GM12878 (cell line): ENCODE data around the gene RYR2. TPM values are rescaled to one million over a fixed set of nuclear protein-coding genes. Genes with fewer than 3 reads are reported as not detected.

Source experiments
- ATAC-seq: fragments of 200-7000 bp; cut with Tn5 transposase; 3 replicates; pipeline ENCODE4 v1.9.1; 2020; ENCODE audit warnings: mild to moderate bottlenecking, moderate library complexity
- BruUV-seq: library from RNA; stranded (reverse); fragments of 400-500 nt; replicated peaks from 2 replicates; lab custom pipeline; 2021; lab: Mats Ljungman, UMichigan
- CTCF ChIA-PET: fragments of 300-600 bp; sonication (Branson Sonifier 250); formaldehyde crosslinking; extraction: SDS; loops from one replicate; lab custom pipeline; 2021; ENCODE audit warnings: inconsistent platforms; lab: Yijun Ruan, JAX
- POLR2A ChIA-PET: fragments of 350-600 bp; formaldehyde crosslinking; extraction: SDS; loops from one replicate; lab custom pipeline; 2021; ENCODE audit warnings: inconsistent platforms; lab: Charles Lee
- RAD21 ChIA-PET: fragments of 300-600 bp; sonication (Branson Sonifier 250); formaldehyde crosslinking; loops from one replicate; lab custom pipeline; 2023; ENCODE audit warnings: antibody characterized with exemption; ENCODE audit not compliant: unreplicated experiment; lab: Charles Lee
- SMC1A ChIA-PET: fragments of 300-600 bp; sonication (Branson Sonifier 250); formaldehyde crosslinking; loops from one replicate; lab custom pipeline; 2023; ENCODE audit not compliant: unreplicated experiment, uncharacterized antibody; lab: Charles Lee
- DNase-seq: peaks from one replicate; pipeline ENCODE4 v3.0.0-alpha.2; 2011; ENCODE audit warnings: low read depth, low spot score
- FAIRE-seq: peaks from 3 replicates; lab custom pipeline; 2011; peaks lifted over from hg19 to GRCh38; lab: Jason Lieb, UNC
- H2AFZ ChIP-seq: 2 replicates; pipeline ENCODE4 v1.6.0; 2011; ENCODE audit warnings: low read depth, low read length, control low read depth; ENCODE audit not compliant: control insufficient read depth
- H3K27ac ChIP-seq: 2 replicates; pipeline ENCODE4 v1.5.1; 2011; ENCODE audit warnings: control low read depth; ENCODE audit not compliant: control insufficient read depth, insufficient read depth
- H3K27me3 ChIP-seq, 2 experiments: replicated peaks in 1 of 2; 2 replicates each; pipeline versions ENCODE4 v1.6.0 to v1.6.1; 2011; ENCODE audit warnings: low read length in 1 of 2; ENCODE audit not compliant: control insufficient read depth in 2 of 2, insufficient read depth in 2 of 2
- H3K36me3 ChIP-seq, 2 experiments: 2 replicates each; pipeline ENCODE4 v1.5.1; 2011; ENCODE audit warnings: low read length in 1 of 2; ENCODE audit not compliant: control insufficient read depth in 2 of 2, insufficient read depth in 2 of 2
- H3K4me1 ChIP-seq: 2 replicates; pipeline ENCODE4 v1.6.1; 2011; ENCODE audit warnings: mild to moderate bottlenecking, low read length, moderate library complexity, mixed read lengths; ENCODE audit not compliant: control insufficient read depth, insufficient read depth
- H3K4me2 ChIP-seq: 2 replicates; pipeline ENCODE4 v1.6.0; 2011; ENCODE audit warnings: control low read depth; ENCODE audit not compliant: control insufficient read depth, insufficient read depth
- H3K4me3 ChIP-seq: fragments of 200-600 bp; sonication (generic); 2 replicates; pipeline ENCODE4 v1.5.1; 2016
- H3K79me2 ChIP-seq: 2 replicates; pipeline ENCODE4 v1.6.0; 2011; ENCODE audit warnings: low read length; ENCODE audit not compliant: control insufficient read depth, insufficient read depth
- H3K9ac ChIP-seq: 2 replicates; pipeline ENCODE4 v1.8.0; 2011; ENCODE audit warnings: low read length, control low read depth, mixed read lengths; ENCODE audit not compliant: control insufficient read depth, insufficient read depth
- H3K9me3 ChIP-seq: replicated peaks from 3 replicates; pipeline ENCODE4 v1.5.1; 2011; ENCODE audit warnings: mild to moderate bottlenecking, low read length; ENCODE audit not compliant: control insufficient read depth, insufficient read depth
- H4K20me1 ChIP-seq: 2 replicates; pipeline ENCODE4 v1.6.0; 2011; ENCODE audit not compliant: control insufficient read depth, insufficient read depth
- ATF7 ChIP-seq: fragments of 450-650 bp; IDR thresholded peaks from 2 replicates; pipeline ENCODE4 v1.6.1; 2016; ENCODE audit warnings: low read depth, mild to moderate bottlenecking
- BACH1 ChIP-seq: fragments of 450-650 bp; IDR thresholded peaks from 2 replicates; pipeline ENCODE4 v1.6.1; 2017; ENCODE audit warnings: mild to moderate bottlenecking, borderline replicate concordance
- BRCA1 ChIP-seq: IDR thresholded peaks from 2 replicates; pipeline ENCODE4 v1.6.1; 2011; ENCODE audit warnings: low read depth, low read length, improper control_type of control experiment
- IKZF2 ChIP-seq, 2 experiments: fragments of 450-650 bp; IDR thresholded peaks; 2 replicates each; pipeline ENCODE4 v1.6.1; 2017; ENCODE audit warnings: mild to moderate bottlenecking in 2 of 2, moderate library complexity in 2 of 2
- LARP7 ChIP-seq: fragments of 450-650 bp; IDR thresholded peaks from 2 replicates; pipeline ENCODE4 v1.6.1; 2017; ENCODE audit warnings: mild to moderate bottlenecking
- MXI1 ChIP-seq: fragments of 150-350 bp; IDR thresholded peaks from 2 replicates; pipeline ENCODE4 v1.6.1; 2011; ENCODE audit warnings: low read depth, mild to moderate bottlenecking, inconsistent platforms, low read length, improper control_type of control experiment
- MYC ChIP-seq: IDR thresholded peaks from 2 replicates; pipeline ENCODE4 v1.6.1; 2011; ENCODE audit warnings: mild to moderate bottlenecking, low read length, moderate library complexity, inconsistent platforms; ENCODE audit not compliant: insufficient read depth, insufficient replicate concordance, insufficient read length, severe bottlenecking
- PRDM15 ChIP-seq: fragments of 450-650 bp; formaldehyde crosslinking; IDR thresholded peaks from 2 replicates; pipeline ENCODE4 v1.4.0; 2020; ENCODE audit warnings: mild to moderate bottlenecking, moderate library complexity
- RELB ChIP-seq: fragments of 450-650 bp; IDR thresholded peaks from 2 replicates; pipeline ENCODE4 v1.6.1; 2017; ENCODE audit warnings: low read depth, mild to moderate bottlenecking, moderate library complexity
- SMAD5 ChIP-seq: IDR thresholded peaks from 2 replicates; pipeline ENCODE4 v1.6.1; 2016; ENCODE audit warnings: antibody characterized with exemption, low read depth
- SREBF1 ChIP-seq: IDR thresholded peaks from 2 replicates; pipeline ENCODE4 v1.6.1; 2012; ENCODE audit warnings: mild to moderate bottlenecking, low read length
- SRF ChIP-seq, 2 experiments: IDR thresholded peaks; 2 replicates each; pipeline ENCODE4 v1.6.1; 2011; ENCODE audit warnings: low read depth in 2 of 2, low read length in 2 of 2, mild to moderate bottlenecking in 1 of 2, moderate library complexity in 1 of 2
- ZNF207 ChIP-seq: fragments of 450-650 bp; IDR thresholded peaks from 2 replicates; pipeline ENCODE4 v1.6.1; 2014; ENCODE audit warnings: antibody characterized with exemption, mild to moderate bottlenecking, borderline replicate concordance
- ZNF24 ChIP-seq: fragments of 450-650 bp; IDR thresholded peaks from 2 replicates; pipeline ENCODE4 v1.6.1; 2017; ENCODE audit warnings: antibody characterized with exemption, mild to moderate bottlenecking
- ZNF274 ChIP-seq: IDR thresholded peaks from one replicate; pipeline ENCODE4 v1.8.0; 2011; ENCODE audit not compliant: insufficient read length, insufficient read depth
- ZNF622 ChIP-seq: fragments of 450-650 bp; IDR thresholded peaks from 2 replicates; pipeline ENCODE4 v1.6.1; 2017; ENCODE audit warnings: mild to moderate bottlenecking, inconsistent platforms
- WGBS: methylation state at CpG from one replicate; pipeline ENCODE4 v1.1.6; 2016; ENCODE audit warnings: low lambda C conversion rate; ENCODE audit not compliant: insufficient replicate concordance, insufficient coverage; ENCODE audit errors: missing lambda C conversion rate; 5-methylcytosine and 5-hydroxymethylcytosine counted together
- in situ Hi-C: fragments of 300-500 bp; cut with MboI; formaldehyde crosslinking; loops from 9 replicates; pipeline ENCODE4 v1.14.3; 2018; ENCODE audit warnings: mixed read lengths
- intact Hi-C: fragments of 100-400 bp; cut with micrococcal nuclease; formaldehyde crosslinking; loops from one replicate; pipeline ENCODE4 v1.14.2; 2022; ENCODE audit not compliant: unreplicated experiment
- polyA plus RNA-seq, 11 experiments: library from polyadenylated mRNA; depleted of rRNA in 4 of 11; unstranded in 6 of 11; stranded (reverse) in 5 of 11; fragments of >200 nt; fragmentation: Nextera tagmentation in 4 of 11; fragmentation: Illumina TruSeq in 1 of 11; extraction: Ambion mirVana in 4 of 11; extraction: Trizol in 1 of 11; gene quantifications; 1 replicate in 1 of 11; 2 replicates in 10 of 11; pipeline versions ENCODE4 v1.2.1 to v1.2.3, GENCODE V29; 2011 to 2016; ENCODE audit warnings: inconsistent platforms in 2 of 11, missing spikeins in 2 of 11, low read depth in 1 of 11
- total RNA-seq, 4 experiments: library from RNA; depleted of rRNA in 3 of 4; stranded (reverse); fragments of >200 nt in 3 of 4; fragmentation: Illumina TruSeq in 1 of 4; extraction: Trizol in 1 of 4; gene quantifications; 2 replicates each; pipeline versions ENCODE4 v1.2.1 to v1.2.3, GENCODE V29; 2013 to 2021

The RYR2 gene
- total and polyA plus RNA-seq, 10 of the 15 experiments (the other 5 are each of a cell fraction or from before 2014, with no cell fraction given) = 0.01 to 0.04 TPM; not detected in 8

GRCh38 chr1:237164406-237165352, 122.7 kb downstream of the RYR2 start:
- no peak for TF ChIP-seq SREBF1
- TF ChIP-seq SMAD5 = no peak
- no peak for TF ChIP-seq SRF (IDR thresholded peaks at IDR 0.05; ENCODE audit: low read depth in 2 of 2, low read length in 2 of 2)
- TF ChIP-seq BRCA1 = no peak
- TF ChIP-seq PRDM15 (CRISPR knock-in tag) = no peak
- no peak for TF ChIP-seq BACH1
- no peak for TF ChIP-seq RELB
- no peak for TF ChIP-seq IKZF2 (IDR thresholded peaks at IDR 0.05)
- TF ChIP-seq ZNF207 = no peak
- TF ChIP-seq ZNF24 = no peak
- TF ChIP-seq MYC = no peak
- TF ChIP-seq LARP7 = no peak
- no peak for TF ChIP-seq ATF7
- no peak for TF ChIP-seq ZNF274
- no peak for TF ChIP-seq MXI1
- TF ChIP-seq ZNF622 = no peak

More at GRCh38 chr1:237164406-237165352, 122.7 kb downstream of the RYR2 start:
- Histone ChIP-seq H3K4me3 (no peak overlapping the region), H3K9ac (no peak overlapping the region), H3K4me1 (no peaks in the 10 kb centered on the region), H3K27ac (no peak overlapping the region), H4K20me1 (no peaks in the 10 kb centered on the region), H2AFZ (no peak overlapping the region), H3K36me3 (no peaks in the 10 kb centered on the region), H3K9me3 (no peaks in the 10 kb centered on the region), H3K27me3 (no peaks in the 10 kb centered on the region), H3K79me2 (no peaks in the 10 kb centered on the region), H3K4me2 (no peak overlapping the region)
- 34% methylated on average over 8 of the region's 8 CpGs for WGBS
- CTCF ChIA-PET = no interaction called here
- in situ Hi-C loops (no loop called here), intact Hi-C loops (no loop called here)
- peak; percentile 47; the same call in 2 of the 3 replicates for ATAC-seq
- BruUV-seq = no TSS peak
- no peak for FAIRE-seq
- SMC1A ChIA-PET = interaction anchor here (1.2 kb wide), 1 partner anchor 15 kb away, joined by 3 read pairs; no protein-coding TSS in a partner anchor
- POLR2A ChIA-PET = no interaction called here
- no peak for DNase-seq
- RAD21 ChIA-PET = no interaction called here
